ENCODE measurements around the gene PDE4B.

The PDE4B gene

DNA sequence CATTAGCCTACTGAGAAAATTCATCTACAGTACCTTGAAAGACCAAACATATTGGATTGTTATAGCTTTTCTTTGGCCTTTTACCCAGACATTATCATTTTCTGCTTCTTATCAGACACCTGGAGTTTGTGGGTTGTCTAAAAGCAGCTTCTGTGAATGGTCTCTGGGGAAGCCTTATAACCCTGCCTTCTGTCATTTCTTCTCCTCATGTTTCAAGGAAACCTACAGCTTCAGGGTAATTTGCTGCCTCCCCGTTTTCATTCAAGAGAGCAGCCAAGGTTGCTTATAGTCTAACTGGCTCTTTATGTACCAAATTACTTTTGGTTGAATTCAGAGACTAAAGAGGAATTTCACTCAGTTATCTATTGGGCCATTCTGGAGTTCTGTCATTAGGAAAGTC is 453.0 kb downstream of the PDE4B start:
- no peak for DNase-seq

DNA sequence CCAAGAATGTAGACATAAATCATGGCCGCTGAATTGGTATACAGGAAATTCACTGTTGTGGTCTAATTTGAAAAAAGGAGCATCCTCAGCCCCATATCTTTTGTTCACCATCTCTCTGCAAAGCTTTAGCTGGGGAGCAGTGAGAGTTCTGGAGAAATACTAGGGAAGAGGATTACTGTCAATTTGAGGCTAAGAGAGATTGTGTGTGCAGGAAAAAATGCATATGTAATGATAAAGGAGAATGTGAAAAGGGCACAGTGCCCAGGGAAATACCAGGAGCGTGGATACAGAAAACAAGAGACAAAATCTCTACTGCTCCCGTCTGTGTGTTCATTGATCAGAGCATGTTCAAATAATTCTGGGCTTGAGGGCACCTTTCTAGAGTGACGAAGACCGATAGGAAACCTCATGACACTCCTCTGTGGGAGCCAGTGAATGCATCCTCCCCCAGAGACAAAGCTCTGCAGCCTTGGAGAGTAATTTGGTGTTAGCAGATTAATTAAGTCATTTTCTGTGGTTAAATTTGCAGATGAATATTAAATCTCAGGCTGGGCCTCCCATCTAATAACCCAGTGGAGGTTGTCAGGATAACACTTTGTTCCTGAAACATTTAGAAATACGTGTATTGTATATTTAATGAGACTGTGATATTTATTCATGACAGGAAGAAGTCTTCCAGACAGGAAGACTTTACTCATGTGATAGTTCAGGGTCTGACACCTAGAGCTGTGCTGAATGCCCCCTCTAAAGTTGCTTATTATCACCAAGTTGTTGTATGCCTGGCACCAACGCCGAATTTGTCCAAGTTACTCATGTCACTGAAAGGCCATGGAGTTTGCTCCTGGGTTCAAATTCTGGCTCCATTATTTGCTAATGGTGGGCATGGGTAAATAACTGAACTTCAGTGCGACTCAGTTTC is 453.9 kb downstream of the PDE4B start:
- no peak for DNase-seq

DNA sequence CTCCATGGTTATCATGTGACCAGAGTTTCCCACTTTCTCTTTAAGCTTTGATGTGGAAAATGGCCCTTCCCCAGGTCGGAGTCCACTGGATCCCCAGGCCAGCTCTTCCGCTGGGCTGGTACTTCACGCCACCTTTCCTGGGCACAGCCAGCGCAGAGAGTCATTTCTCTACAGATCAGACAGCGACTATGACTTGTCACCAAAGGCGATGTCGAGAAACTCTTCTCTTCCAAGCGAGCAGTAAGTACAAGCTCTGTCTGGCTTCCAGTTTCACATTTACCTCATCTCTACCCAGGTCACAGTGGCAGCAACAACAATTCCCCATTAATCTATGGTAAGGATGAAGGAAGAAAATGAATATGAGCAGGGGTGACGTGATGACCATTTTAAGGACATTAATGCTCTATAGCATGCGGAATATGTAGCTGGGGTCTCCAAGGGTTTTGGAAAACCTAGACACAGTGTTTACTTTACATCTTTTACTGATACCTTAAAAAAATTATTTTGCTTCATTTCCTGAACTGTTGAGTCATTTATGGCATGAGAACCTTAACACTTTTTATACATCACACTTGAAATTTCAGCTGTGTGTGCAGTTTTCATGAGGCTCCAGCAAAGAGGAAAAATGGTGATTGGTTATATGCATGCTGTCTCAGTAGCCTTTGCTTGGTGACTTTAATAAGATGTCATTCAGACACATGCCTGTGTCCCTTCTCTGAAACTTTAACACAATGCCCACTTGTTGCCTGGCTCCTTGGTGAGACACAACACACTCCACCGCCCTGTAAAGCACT is 454.9 kb downstream of the PDE4B start:
- no peak for DNase-seq

GRCh38 chr1:66248257-66248656 is 455.6 kb downstream of the PDE4B start:
- DNase-seq: no peak

- DNase-seq: no peak
Measured at GRCh38 chr1:66248746-66249145, 456.1 kb downstream of the PDE4B start.

GRCh38 chr1:66250075-66250474 is 457.4 kb downstream of the PDE4B start:
- no peak for DNase-seq

GRCh38 chr1:66250478-66250877 is 457.8 kb downstream of the PDE4B start:
- DNase-seq: no peak

GRCh38 chr1:66251546-66251945 is 458.9 kb downstream of the PDE4B start:
- no peak for DNase-seq

DNA sequence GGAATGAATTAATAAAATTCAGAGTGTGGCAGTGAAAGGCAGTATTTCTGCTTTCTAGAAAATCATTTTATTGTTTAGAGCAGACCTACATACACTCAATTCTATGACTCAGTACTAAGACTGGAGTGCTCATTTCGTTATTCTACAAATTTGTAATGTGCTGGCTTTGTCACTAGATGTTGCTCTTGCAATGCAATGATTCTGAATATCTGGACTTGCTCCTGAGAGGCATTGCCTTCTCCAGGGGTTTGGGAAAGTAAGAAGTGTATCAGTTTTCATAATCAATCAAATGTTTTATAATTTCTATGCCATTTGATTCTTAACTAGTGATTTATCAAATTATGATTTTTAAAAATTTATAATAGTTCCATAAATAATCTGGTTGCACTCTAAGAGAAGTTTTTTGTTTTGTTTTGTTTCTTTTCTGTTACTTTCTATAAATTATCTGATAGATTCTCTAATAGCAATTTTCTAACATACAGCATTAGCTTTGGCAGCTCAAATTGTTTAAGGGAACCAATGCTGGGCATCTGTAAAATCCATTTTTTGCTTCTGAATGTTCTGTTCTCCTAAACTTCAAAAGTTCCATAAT is 460.7 kb downstream of the PDE4B start:
- peak; percentile 75 for DNase-seq

DNA sequence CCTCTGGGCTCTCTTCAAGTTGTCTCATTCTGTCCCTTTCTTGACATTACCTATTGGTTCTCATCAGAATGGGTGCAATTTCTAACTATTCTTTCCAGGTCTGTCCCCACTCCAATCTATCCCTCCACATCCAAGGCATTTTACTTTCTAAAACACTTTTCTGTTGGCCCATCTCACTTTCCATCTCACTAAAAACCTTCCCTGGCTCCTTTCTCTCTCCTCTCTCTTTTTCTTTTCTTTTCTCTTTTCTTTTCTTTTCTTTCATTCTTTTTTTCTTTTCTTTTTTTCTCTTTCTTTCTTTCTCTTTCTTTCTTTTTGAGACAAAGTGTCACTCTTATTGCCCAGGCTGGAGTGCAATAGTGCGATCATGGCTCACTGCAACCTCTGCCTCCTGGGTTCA is 462.1 kb downstream of the PDE4B start:
- DNase-seq: no peak

GRCh38 chr1:66256629-66257572 is 464.2 kb downstream of the PDE4B start:
- no peak for DNase-seq

- DNase-seq: no peak
Measured at GRCh38 chr1:66258404-66259105, 465.9 kb downstream of the PDE4B start.

DNA sequence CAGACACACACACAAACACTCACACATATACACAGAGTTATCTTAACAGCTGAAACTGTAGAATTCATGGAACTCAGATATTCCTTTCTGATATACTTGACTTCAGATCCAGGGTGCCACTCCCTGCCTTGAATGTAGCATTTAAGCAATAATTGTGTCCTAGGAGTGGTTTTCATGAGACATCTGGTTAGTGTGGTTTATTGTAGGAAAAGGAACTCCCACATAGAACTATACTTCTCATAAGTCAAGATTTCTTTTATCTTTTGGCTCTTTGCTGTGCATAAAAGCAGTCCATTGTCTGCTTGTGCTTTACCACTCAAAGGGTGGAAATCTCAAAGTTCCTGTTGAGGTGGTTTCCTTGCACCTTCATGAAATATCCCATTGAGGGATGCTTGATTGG is 468.7 kb downstream of the PDE4B start:
- no peak for DNase-seq

DNA sequence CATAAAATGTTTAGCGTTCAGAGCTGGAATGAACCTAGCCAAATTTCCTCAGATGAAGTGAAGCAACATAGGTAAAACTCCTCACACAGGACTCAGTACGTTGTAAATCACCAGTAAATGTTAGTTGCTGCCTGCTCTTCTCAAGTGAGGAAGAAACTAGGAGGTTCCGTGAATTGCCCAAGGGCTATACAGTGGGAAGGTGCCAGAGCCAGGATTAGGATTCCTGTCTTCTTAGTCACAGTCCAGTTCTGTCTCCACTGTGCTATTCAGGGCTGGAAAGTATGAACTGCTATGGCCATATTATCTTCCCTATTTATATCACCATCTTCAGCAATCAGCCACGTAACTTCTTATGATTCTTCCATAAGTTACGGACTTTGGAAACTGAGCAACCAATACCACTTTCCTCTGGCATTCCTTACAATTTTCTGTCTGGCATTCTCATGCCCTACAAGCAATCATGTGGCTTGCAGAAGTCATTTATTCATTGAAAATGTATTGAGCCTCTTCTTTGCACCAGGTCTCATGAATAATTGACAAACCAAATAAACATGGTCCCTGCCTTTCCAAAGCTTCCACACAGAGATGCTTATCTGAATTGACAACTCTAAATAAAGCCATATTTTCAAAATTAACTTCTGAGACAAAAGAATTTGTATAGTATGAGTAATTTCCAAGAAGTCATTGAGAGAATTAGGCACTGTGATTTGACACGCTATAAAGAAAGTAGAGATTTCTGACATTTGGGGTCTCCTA is 469.7 kb downstream of the PDE4B start:
- no peak for DNase-seq

- no peak for DNase-seq
Measured at GRCh38 chr1:66265268-66265667, 472.6 kb downstream of the PDE4B start.

- DNase-seq: no peak
Measured at GRCh38 chr1:66265796-66266195, 473.1 kb downstream of the PDE4B start.

DNA sequence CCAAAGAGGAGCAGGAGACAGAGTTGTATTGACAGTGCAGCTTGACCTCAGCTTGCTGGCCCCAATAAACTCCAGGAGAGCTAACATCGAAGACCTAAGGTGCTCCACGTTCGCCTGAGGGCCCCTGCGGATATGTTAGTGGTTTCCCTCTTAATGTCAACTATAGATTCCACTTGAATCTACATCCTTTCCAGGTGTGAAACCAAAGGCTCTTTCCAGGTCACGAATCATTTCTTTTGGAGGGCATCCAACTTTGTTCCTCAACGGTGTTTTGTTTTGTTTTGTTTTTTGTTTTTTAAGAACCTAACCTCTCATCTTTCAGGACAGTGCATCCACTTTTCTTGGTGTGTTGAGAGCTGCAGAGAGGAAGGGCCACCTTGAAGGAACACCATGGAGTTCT is 473.7 kb downstream of the PDE4B start:
- DNase-seq: no peak

DNA sequence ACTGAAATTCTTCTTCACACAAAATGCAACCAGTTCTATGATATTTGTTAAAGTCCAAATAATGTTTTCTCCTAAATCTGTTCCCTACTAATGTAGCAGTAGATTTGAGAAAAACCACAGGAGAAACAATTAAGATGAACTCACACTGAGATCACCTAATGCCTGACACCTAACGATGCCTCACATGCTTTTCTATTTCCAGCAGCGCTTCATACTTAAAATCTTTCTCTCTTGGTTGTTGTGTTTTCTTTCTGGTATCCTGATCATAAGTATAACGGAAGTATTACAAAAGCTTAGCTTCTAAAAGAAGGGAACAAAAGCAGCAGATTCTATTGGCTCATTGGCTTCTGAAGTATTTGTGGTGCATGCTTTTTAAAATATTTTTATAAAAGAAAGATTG is 474.1 kb downstream of the PDE4B start:
- DNase-seq: no peak

DNA sequence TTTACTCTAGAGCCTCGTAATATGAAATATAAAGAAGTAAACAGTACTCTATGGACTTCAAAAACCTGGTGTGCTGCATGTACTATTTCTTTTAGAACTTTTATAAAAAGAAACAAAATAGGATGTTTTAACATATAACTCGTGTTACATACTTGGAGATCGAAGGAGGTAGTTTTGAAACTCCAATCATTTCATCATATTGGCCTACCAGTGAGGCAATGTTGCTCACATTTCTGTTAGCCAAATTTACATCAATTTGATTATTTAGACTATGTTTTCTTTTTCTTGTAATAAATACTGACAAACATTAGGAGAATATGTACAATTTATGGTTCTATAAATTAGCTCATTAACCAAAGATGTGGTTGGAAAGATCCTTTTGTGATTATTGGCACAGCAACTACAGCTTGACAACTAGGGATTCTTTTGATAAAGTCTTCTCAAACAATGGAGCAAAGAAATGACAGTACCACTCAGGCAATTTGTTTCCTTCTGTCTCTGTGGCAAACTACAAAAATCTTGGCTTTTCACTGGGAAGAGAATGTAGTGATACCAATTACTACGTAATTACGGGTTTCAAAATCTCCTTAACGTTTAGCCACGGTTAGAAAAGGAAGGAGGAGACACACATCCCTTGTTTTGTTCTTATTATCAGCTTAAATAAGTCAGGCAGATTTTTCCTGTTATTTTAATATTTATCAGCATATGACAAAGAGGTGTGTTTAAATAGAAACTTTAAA is 474.7 kb downstream of the PDE4B start:
- no peak for DNase-seq

GRCh38 chr1:66269222-66269621 is 476.5 kb downstream of the PDE4B start:
- no peak for DNase-seq
